OCI-LY7 (cell line): Measurements from ENCODE around the gene GPR25.
"Not testable (repeated sequence)": the region's sequence is repeated elsewhere in the genome, so short reads cannot be mapped to it uniquely, and the experiment has no call there.

Source experiments
- CTCF ChIP-seq: fragments of 200-600 bp; sonication (generic); conservative IDR thresholded peaks from 2 replicates; pipeline ENCODE4 v1.5.1; 2014; ENCODE audit warnings: mild to moderate bottlenecking, antibody characterized with exemption, low read length, moderate library complexity, mixed read lengths
- EZH2phosphoT487 ChIP-seq: fragments of 200-600 bp; sonication (generic); IDR thresholded peaks from 2 replicates; pipeline ENCODE4 v1.6.1; 2018; ENCODE audit warnings: low read depth, borderline replicate concordance, mild to moderate bottlenecking, mixed run types, antibody characterized with exemption, low read length, moderate library complexity, mixed read lengths

GRCh38 chr1:200911936-200912335 is 39.2 kb downstream of the GPR25 start:
- TF ChIP-seq CTCF, EZH2phosphoT487: not testable (repeated sequence)
